Measurements from ENCODE around the gene CDK14. TPM values are rescaled to one million over a fixed set of nuclear protein-coding genes. Genes with fewer than 3 reads are reported as not detected.

CDK14 gene
- total and polyA plus RNA-seq, 8 donors: 0.58 to 43.9 (median 12.2) TPM

DNA sequence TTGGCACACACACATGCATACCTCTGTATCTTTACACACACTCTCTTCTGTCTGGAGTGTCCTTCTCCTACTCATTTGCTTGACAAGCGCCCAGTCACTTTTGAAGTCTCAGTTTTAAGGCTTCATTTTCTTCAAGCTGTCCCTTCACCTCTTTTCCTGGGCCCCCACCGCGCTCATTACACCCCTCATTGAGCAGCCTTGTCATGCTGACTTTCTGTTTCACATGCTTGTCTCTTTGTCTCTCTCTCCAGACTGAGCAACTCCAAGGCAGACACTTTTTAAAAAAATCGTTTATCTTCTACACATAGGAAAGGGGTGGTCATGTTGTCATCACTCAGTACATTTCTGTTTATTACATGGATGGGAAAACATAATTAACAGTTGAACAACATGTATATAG is 442.9 kb downstream of the CDK14 start:
- Histone ChIP-seq H3K4me1 (peaks cover 0 to 13% (median 6%) of the 10 kb centered on the region in 4 donors), H3K36me3 (no peaks in the 10 kb centered on the region), H3K4me3 (no peak overlapping the region), H3K27ac (no peak overlapping the region), H3K27me3 (no peaks in the 10 kb centered on the region), H3K9me3 (no peaks in the 10 kb centered on the region)
- TF ChIP-seq EP300 (IDR thresholded peaks at IDR 0.05) (no peak), POLR2A (IDR thresholded peaks at IDR 0.05) (no peak), POLR2AphosphoS5 (IDR thresholded peaks at IDR 0.05) (no peak), CTCF (IDR thresholded peaks at IDR 0.05) (no peak)
- 87 to 94% (median 89%) methylated on average over 4 of the region's 4 CpGs for WGBS, 5 donors
- DNase-seq: no peak
- intact Hi-C loops (cut with DNase I; ENCODE audit: low total_unique reads): loop anchor here (10.0 kb wide), 1 partner anchor 484 kb away; no protein-coding TSS in a partner anchor

DNA sequence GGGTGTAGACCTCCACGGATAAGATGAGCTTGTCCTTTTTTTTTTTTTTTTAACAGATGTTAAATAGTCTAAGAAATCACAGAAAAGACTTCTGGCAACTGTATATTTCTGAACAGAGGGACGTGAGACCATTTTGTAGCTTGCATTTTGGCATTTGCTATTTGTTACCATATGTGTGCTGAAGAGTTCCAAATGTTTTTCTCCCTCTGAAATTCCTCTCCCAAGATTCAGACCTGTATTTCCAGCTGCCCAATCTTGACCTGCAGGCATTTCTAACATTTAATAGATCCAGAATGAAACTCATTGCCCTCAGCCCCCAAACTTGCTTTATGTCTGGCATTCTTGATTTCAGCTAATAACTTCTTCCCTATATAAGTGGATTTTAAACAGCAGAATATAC is 445.0 kb downstream of the CDK14 start:
- no peaks in the 10 kb centered on the region for H3K4me1 ChIP-seq

DNA sequence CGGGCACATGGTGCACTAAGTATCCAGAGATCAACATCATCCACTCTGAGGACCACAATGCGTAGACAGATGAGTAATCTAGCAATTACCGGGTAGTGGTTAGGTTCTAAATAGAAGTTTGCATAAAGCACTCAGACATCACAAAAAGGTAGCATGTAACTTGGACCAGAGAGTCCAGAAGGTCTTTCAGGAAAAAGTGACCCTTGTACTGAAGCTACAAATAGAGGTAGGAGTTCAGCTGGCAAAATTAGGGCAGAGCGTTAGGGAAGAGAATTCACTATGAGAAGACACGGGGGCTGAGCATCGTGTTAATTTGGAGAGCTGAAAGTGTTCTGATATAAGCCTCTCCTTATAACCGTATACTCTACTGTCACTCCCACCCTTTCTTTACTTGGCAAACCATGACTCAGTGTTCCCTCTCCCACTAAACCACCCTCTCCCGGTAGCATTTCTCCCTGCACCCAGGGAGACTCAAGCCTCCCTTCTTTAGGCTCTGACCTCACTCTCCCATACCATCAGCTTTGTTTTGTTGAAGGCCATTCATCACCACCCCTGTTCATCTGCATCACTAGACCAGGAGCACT is 445.9 kb downstream of the CDK14 start:
- Histone ChIP-seq H3K9me3 (no peaks in the 10 kb centered on the region), H3K4me1 (no peaks in the 10 kb centered on the region), H3K4me3 (no peak overlapping the region), H3K36me3 (no peaks in the 10 kb centered on the region), H3K27ac (no peak overlapping the region), H3K27me3 (no peaks in the 10 kb centered on the region)
- TF ChIP-seq POLR2AphosphoS5 (IDR thresholded peaks at IDR 0.05): no peak
- TF ChIP-seq POLR2A (IDR thresholded peaks at IDR 0.05): no peak
- TF ChIP-seq CTCF (IDR thresholded peaks at IDR 0.05): no peak
- TF ChIP-seq EP300 (IDR thresholded peaks at IDR 0.05): no peak
- intact Hi-C loops (cut with DNase I; ENCODE audit: low total_unique reads): no loop called here
- no peak for DNase-seq
- 88 to 94% (median 93%) methylated on average over 8 of the region's 8 CpGs for WGBS, 5 donors

More for the DNA sequence above, 445.0 kb downstream of the CDK14 start:
- no peaks in the 10 kb centered on the region for H3K27me3 ChIP-seq
- no peaks in the 10 kb centered on the region for H3K36me3 ChIP-seq
- TF ChIP-seq POLR2A (IDR thresholded peaks at IDR 0.05) (no peak), POLR2AphosphoS5 (IDR thresholded peaks at IDR 0.05) (no peak), EP300 (IDR thresholded peaks at IDR 0.05) (no peak), CTCF (IDR thresholded peaks at IDR 0.05) (no peak)
- no peak for DNase-seq
- H3K9me3 ChIP-seq: no peaks in the 10 kb centered on the region
- intact Hi-C loops (cut with DNase I; ENCODE audit: low total_unique reads): no loop called here
- H3K27ac ChIP-seq: no peak overlapping the region
- H3K4me3 ChIP-seq: no peak overlapping the region
- WGBS, 5 donors: 56 to 75% (median 60%) methylated on average over 2 of the region's 2 CpGs

GRCh38 chr7:91043186-91043585 is 447.1 kb downstream of the CDK14 start:
- Histone ChIP-seq H3K4me1 (no peaks in the 10 kb centered on the region), H3K27ac (no peak overlapping the region), H3K27me3 (no peaks in the 10 kb centered on the region), H3K4me3 (no peak overlapping the region), H3K9me3 (no peaks in the 10 kb centered on the region), H3K36me3 (no peaks in the 10 kb centered on the region)
- intact Hi-C loops (cut with DNase I; ENCODE audit: low total_unique reads): no loop called here
- no peak for DNase-seq
- TF ChIP-seq CTCF (IDR thresholded peaks at IDR 0.05): no peak
- no peak for TF ChIP-seq EP300 (IDR thresholded peaks at IDR 0.05)
- TF ChIP-seq POLR2A (IDR thresholded peaks at IDR 0.05): no peak
- no peak for TF ChIP-seq POLR2AphosphoS5 (IDR thresholded peaks at IDR 0.05)
- 81 to 95% (median 91%) methylated on average over 1 of the region's 1 CpG for WGBS, 5 donors

Measured in stomach (tissue), 9 donors.